HepG2 (cell line): ENCODE data around the gene HNRNPL. TPM values are rescaled to one million over a fixed set of nuclear protein-coding genes. Genes with fewer than 3 reads are reported as not detected.

Source experiments
- AKNA ChIP-seq: sonication (generic); formaldehyde crosslinking; IDR thresholded peaks from 2 replicates; pipeline ENCODE4 v1.4.0; 2020; ENCODE audit warnings: missing genetic modification reagents, borderline replicate concordance
- ATF7-NPFF ChIP-seq: sonication (generic); formaldehyde crosslinking; IDR thresholded peaks from 2 replicates; pipeline ENCODE4 v1.8.1; 2023; ENCODE audit warnings: mild to moderate bottlenecking, low read depth, missing genetic modification reagents, moderate library complexity
- GABPA ChIP-seq, 2 experiments: IDR thresholded peaks; 2 replicates each; pipeline ENCODE4 v1.6.1; 2011 to 2016; ENCODE audit warnings: low read depth in 2 of 2, low read length in 1 of 2, missing biosample characterization in 1 of 2, missing genetic modification characterization in 1 of 2
- GPN1 ChIP-seq: sonication (generic); formaldehyde crosslinking; IDR thresholded peaks from 2 replicates; pipeline ENCODE4 v1.5.1; 2020; ENCODE audit warnings: missing genetic modification reagents, borderline replicate concordance
- IKZF1 ChIP-seq: fragments of 450-650 bp; IDR thresholded peaks from 2 replicates; pipeline ENCODE4 v1.7.1; 2016
- ISX ChIP-seq: sonication (generic); formaldehyde crosslinking; conservative IDR thresholded peaks from 2 replicates; pipeline ENCODE4 v1.5.0; 2020; ENCODE audit warnings: missing genetic modification reagents
- MAFK ChIP-seq, 2 experiments: IDR thresholded peaks in 1 of 2; conservative IDR thresholded peaks in 1 of 2; 2 replicates each; pipeline ENCODE4 v1.6.1; 2011; ENCODE audit warnings: improper control_type of control experiment in 2 of 2, low read length in 2 of 2
- POLR2G ChIP-seq: fragments of 200-400 bp; formaldehyde crosslinking; IDR thresholded peaks from 2 replicates; pipeline ENCODE4 v1.6.1; 2018; ENCODE audit warnings: mild to moderate bottlenecking, low read depth, low read length, moderate library complexity
- PTBP1 ChIP-seq: fragments of 200-400 bp; formaldehyde crosslinking; IDR thresholded peaks from 2 replicates; pipeline ENCODE4 v1.6.1; 2018; ENCODE audit warnings: low read length, low read depth; ENCODE audit not compliant: poor library complexity, severe bottlenecking
- RAD51 ChIP-seq: fragments of 450-650 bp; IDR thresholded peaks from 2 replicates; pipeline ENCODE4 v1.6.1; 2016; ENCODE audit warnings: borderline replicate concordance
- SMAD3 ChIP-seq: sonication (generic); formaldehyde crosslinking; IDR thresholded peaks from 2 replicates; pipeline ENCODE4 v1.4.0; 2020; ENCODE audit warnings: missing genetic modification reagents
- SYNCRIP ChIP-seq: fragments of 200-400 bp; formaldehyde crosslinking; IDR thresholded peaks from 2 replicates; pipeline ENCODE4 v1.6.1; 2018; ENCODE audit warnings: mild to moderate bottlenecking, low read depth, low read length; ENCODE audit not compliant: insufficient read depth
- TCF7L2 ChIP-seq: IDR thresholded peaks from 2 replicates; pipeline ENCODE4 v1.6.1; 2011; ENCODE audit warnings: mild to moderate bottlenecking, low read depth, low read length, moderate library complexity
- ZFP1 ChIP-seq: IDR thresholded peaks from 2 replicates; pipeline ENCODE4 v1.6.1; 2016
- ZNF30 ChIP-seq: sonication (generic); formaldehyde crosslinking; IDR thresholded peaks from 2 replicates; pipeline ENCODE4 v1.5.0; 2020; ENCODE audit warnings: mild to moderate bottlenecking, missing genetic modification reagents
- ZNF317 ChIP-seq: sonication (generic); formaldehyde crosslinking; IDR thresholded peaks from 2 replicates; pipeline ENCODE4 v1.5.0; 2020; ENCODE audit warnings: mild to moderate bottlenecking, missing genetic modification reagents
- ZNF460 ChIP-seq: sonication (generic); formaldehyde crosslinking; IDR thresholded peaks from 2 replicates; pipeline ENCODE4 v1.5.1; 2020; ENCODE audit warnings: missing genetic modification reagents, mild to moderate bottlenecking, borderline replicate concordance
- ZNF510 ChIP-seq: sonication (generic); formaldehyde crosslinking; IDR thresholded peaks from 2 replicates; pipeline ENCODE4 v1.4.0; 2020; ENCODE audit warnings: low read depth, mild to moderate bottlenecking, missing genetic modification reagents
- ZNF577 ChIP-seq: sonication (generic); formaldehyde crosslinking; IDR thresholded peaks from 2 replicates; pipeline ENCODE4 v1.4.0; 2020; ENCODE audit warnings: mild to moderate bottlenecking, low read depth, missing genetic modification reagents, borderline replicate concordance
- polyA plus RNA-seq, 8 experiments: library from polyadenylated mRNA; depleted of rRNA in 3 of 8; stranded (reverse) in 7 of 8; unstranded in 1 of 8; fragments of >200 nt; fragmentation: Illumina TruSeq in 4 of 8; extraction: Trizol in 4 of 8; gene quantifications; 2 replicates each; pipeline versions ENCODE4 v1.2.1 to v1.2.3, GENCODE V29; 2011 to 2016; ENCODE audit warnings: low read depth in 4 of 8, missing spikeins in 1 of 8, mixed read lengths in 1 of 8; ENCODE audit not compliant: insufficient read depth in 1 of 8
- total RNA-seq, 5 experiments: library from RNA; depleted of rRNA; stranded (reverse); fragments of >200 nt; fragmentation: Illumina TruSeq; extraction: Trizol; gene quantifications; 2 replicates each; pipeline ENCODE4 v1.2.3, GENCODE V29; 2016; ENCODE audit warnings: low read depth in 1 of 5
- TF ChIP-seq, protein P1 (sequence below): sonication (generic); formaldehyde crosslinking; IDR thresholded peaks from 2 replicates; pipeline ENCODE4 v1.5.0; 2020; ENCODE audit warnings: missing genetic modification reagents, mild to moderate bottlenecking, borderline replicate concordance
- TF ChIP-seq, protein P2 (sequence below): sonication (generic); formaldehyde crosslinking; IDR thresholded peaks from 2 replicates; pipeline ENCODE4 v1.8.1; 2023; ENCODE audit warnings: mild to moderate bottlenecking, missing genetic modification reagents

The HNRNPL gene
- total and polyA plus RNA-seq, 2 of the 13 experiments (the other 11 are each of a cell fraction or from before 2014, with no cell fraction given), result 156 to 278 TPM

DNA sequence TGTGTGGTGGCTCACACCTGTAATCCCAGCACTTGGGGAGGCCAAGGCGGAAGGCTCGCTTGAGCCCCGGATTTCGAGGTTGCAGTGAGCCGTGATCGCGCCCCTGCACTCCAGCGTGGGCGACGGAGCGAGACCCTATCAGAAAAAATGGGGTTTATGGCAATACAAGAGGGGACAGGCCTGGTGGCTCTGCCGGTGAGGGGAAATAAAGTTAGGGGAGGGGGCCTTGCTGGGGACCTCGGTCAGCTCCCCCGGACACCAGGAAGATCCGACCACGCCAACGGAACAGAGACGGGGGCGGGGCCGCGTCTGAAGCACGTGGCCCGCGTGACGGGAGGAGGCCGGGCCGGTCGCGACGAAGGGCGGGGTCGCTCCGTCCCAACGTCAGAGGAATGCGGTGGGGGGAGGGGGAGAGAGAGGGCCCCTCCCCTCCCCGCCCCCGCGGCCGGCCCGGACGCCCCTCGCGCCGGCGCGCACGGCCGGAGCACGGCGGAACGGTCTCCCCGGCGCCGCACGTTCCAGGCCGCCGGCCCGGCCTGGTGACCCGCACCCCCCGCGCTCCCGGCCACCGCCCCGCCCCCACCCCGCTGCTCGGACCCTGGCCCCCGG is 1.9 kb upstream of the HNRNPL start (continued):
- TF ChIP-seq AKNA (no peak), SMAD3 (no peak), ZFP1 (CRISPR knock-in tag) (no peak), ZNF317 (no peak), MAFK (conservative IDR thresholded peaks at IDR 0.05 in 1 of 2, IDR thresholded peaks at IDR 0.05 in 1 of 2; ENCODE audit: low read length in 2 of 2) (no peak), ZNF460 (CRISPR knock-in tag) (peak; percentile 92), ZNF30 (CRISPR knock-in tag) (no peak), IKZF1 (no peak), GABPA (IDR thresholded peaks at IDR 0.05; ENCODE audit: low read depth, low read length) (peak; percentile 9; the same call in 1 of the 2 replicates), GABPA (CRISPR knock-in tag; IDR thresholded peaks at IDR 0.05; ENCODE audit: low read depth) (0 out of 2 replicates have a peak, but pooled peaks have one; percentile 10), PTBP1 (no peak), RAD51 (peak; percentile 45; the same call in 1 of the 2 replicates), GPN1 (CRISPR knock-in tag) (no peak), SYNCRIP (no peak), ZNF510 (no peak), ZNF577 (CRISPR knock-in tag) (no peak), TCF7L2 (no peak), POLR2G (peak; percentile 68), ATF7-NPFF (0 out of 2 replicates have a peak, but pooled peaks have one; percentile 63), ISX (CRISPR knock-in tag) (no peak)
- TF ChIP-seq, protein P1, sequence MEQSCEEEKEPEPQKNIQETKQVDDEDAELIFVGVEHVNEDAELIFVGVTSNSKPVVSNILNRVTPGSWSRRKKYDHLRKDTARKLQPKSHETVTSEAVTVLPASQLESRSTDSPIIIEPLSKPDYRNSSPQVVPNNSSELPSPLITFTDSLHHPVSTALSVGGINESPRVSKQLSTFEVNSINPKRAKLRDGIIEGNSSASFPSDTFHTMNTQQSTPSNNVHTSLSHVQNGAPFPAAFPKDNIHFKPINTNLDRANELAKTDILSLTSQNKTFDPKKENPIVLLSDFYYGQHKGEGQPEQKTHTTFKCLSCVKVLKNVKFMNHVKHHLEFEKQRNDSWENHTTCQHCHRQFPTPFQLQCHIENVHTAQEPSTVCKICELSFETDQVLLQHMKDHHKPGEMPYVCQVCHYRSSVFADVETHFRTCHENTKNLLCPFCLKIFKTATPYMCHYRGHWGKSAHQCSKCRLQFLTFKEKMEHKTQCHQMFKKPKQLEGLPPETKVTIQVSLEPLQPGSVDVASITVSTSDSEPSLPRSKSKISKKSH (CRISPR knock-in tag), result peak; percentile 40; the same call in 1 of the 2 replicates
- TF ChIP-seq, protein P2, sequence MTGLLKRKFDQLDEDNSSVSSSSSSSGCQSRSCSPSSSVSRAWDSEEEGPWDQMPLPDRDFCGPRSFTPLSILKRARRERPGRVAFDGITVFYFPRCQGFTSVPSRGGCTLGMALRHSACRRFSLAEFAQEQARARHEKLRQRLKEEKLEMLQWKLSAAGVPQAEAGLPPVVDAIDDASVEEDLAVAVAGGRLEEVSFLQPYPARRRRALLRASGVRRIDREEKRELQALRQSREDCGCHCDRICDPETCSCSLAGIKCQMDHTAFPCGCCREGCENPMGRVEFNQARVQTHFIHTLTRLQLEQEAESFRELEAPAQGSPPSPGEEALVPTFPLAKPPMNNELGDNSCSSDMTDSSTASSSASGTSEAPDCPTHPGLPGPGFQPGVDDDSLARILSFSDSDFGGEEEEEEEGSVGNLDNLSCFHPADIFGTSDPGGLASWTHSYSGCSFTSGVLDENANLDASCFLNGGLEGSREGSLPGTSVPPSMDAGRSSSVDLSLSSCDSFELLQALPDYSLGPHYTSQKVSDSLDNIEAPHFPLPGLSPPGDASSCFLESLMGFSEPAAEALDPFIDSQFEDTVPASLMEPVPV (CRISPR knock-in tag), result no peak
